Chondrocyte (in vitro differentiated cells): ENCODE data around the gene MACROH2A1. TPM values are rescaled to one million over a fixed set of nuclear protein-coding genes. Genes with fewer than 3 reads are reported as not detected.

Source experiments
- DNase-seq: peaks from one replicate; pipeline ENCODE4 v3.0.0; 2021; ENCODE audit warnings: mixed read lengths, low spot score
- H3K27ac Mint-ChIP-seq: one replicate; pipeline ENCODE4 v1.8.0; 2021; ENCODE audit warnings: mild to moderate bottlenecking, moderate library complexity, mixed read lengths; ENCODE audit not compliant: unreplicated experiment
- H3K27me3 Mint-ChIP-seq: 2 replicates; pipeline ENCODE4 v1.8.0; 2021; ENCODE audit warnings: low read depth, mixed read lengths
- H3K36me3 Mint-ChIP-seq: 2 replicates; pipeline ENCODE4 v1.8.0; 2021; ENCODE audit warnings: low read depth, mixed read lengths
- H3K4me1 Mint-ChIP-seq: 2 replicates; pipeline ENCODE4 v1.8.0; 2021; ENCODE audit warnings: low read depth, mild to moderate bottlenecking, mixed read lengths
- H3K4me3 Mint-ChIP-seq: one replicate; pipeline ENCODE4 v1.8.0; 2021; ENCODE audit warnings: mild to moderate bottlenecking, moderate library complexity, mixed read lengths; ENCODE audit not compliant: unreplicated experiment
- H3K9me3 Mint-ChIP-seq: 2 replicates; pipeline ENCODE4 v1.8.0; 2021; ENCODE audit warnings: low read depth, mixed read lengths
- CTCF ChIP-seq: fragments of 200-600 bp; sonication (generic); IDR thresholded peaks from 2 replicates; pipeline ENCODE4 v1.5.0; 2021; ENCODE audit warnings: antibody characterized with exemption, mild to moderate bottlenecking, moderate library complexity
- total RNA-seq: library from RNA; stranded (reverse); gene quantifications from 3 replicates; pipeline ENCODE4 v1.2.1, GENCODE V29; 2021

MACROH2A1 gene
- total RNA-seq, 1 donor from 2014 or later = 100 TPM

GRCh38 chr5:135446206-135446605, 47.2 kb upstream of the MACROH2A1 start:
- no peak for DNase-seq
- TF ChIP-seq CTCF = no peak
- H3K9me3 Mint-ChIP-seq = peaks cover 3% of the 10 kb centered on the region
- peaks cover 22% of the 10 kb centered on the region for H3K27me3 Mint-ChIP-seq
- H3K4me3 Mint-ChIP-seq = no peak overlapping the region
- no peak overlapping the region for H3K27ac Mint-ChIP-seq
- H3K36me3 Mint-ChIP-seq = no peaks in the 10 kb centered on the region
- peaks cover 7% of the 10 kb centered on the region for H3K4me1 Mint-ChIP-seq

GRCh38 chr5:135445306-135445985, 46.4 kb upstream of the MACROH2A1 start:
- H3K27me3 Mint-ChIP-seq = peaks cover 17% of the 10 kb centered on the region
- no peak overlapping the region for H3K4me3 Mint-ChIP-seq
- DNase-seq = no peak
- no peak overlapping the region for H3K27ac Mint-ChIP-seq
- no peak for TF ChIP-seq CTCF
- peaks cover 3% of the 10 kb centered on the region for H3K9me3 Mint-ChIP-seq
- no peaks in the 10 kb centered on the region for H3K36me3 Mint-ChIP-seq
- H3K4me1 Mint-ChIP-seq = peaks cover 7% of the 10 kb centered on the region

GRCh38 chr5:135444881-135445280, 45.9 kb upstream of the MACROH2A1 start:
- Mint-ChIP-seq H3K27ac (no peak overlapping the region), H3K4me1 (peaks cover 7% of the 10 kb centered on the region), H3K4me3 (no peak overlapping the region), H3K9me3 (peaks cover 3% of the 10 kb centered on the region), H3K27me3 (peaks cover 13% of the 10 kb centered on the region), H3K36me3 (no peaks in the 10 kb centered on the region)
- DNase-seq = no peak
- TF ChIP-seq CTCF = no peak

- peaks cover 9% of the 10 kb centered on the region for H3K27me3 Mint-ChIP-seq
- no peak for TF ChIP-seq CTCF
- no peaks in the 10 kb centered on the region for H3K36me3 Mint-ChIP-seq
- peak overlapping the region; percentile 39 for H3K27ac Mint-ChIP-seq
- no peak for DNase-seq
- peaks cover 3% of the 10 kb centered on the region for H3K9me3 Mint-ChIP-seq
- peaks cover 7% of the 10 kb centered on the region for H3K4me1 Mint-ChIP-seq
- no peak overlapping the region for H3K4me3 Mint-ChIP-seq
Measured at GRCh38 chr5:135444360-135444759, 45.3 kb upstream of the MACROH2A1 start.

DNA sequence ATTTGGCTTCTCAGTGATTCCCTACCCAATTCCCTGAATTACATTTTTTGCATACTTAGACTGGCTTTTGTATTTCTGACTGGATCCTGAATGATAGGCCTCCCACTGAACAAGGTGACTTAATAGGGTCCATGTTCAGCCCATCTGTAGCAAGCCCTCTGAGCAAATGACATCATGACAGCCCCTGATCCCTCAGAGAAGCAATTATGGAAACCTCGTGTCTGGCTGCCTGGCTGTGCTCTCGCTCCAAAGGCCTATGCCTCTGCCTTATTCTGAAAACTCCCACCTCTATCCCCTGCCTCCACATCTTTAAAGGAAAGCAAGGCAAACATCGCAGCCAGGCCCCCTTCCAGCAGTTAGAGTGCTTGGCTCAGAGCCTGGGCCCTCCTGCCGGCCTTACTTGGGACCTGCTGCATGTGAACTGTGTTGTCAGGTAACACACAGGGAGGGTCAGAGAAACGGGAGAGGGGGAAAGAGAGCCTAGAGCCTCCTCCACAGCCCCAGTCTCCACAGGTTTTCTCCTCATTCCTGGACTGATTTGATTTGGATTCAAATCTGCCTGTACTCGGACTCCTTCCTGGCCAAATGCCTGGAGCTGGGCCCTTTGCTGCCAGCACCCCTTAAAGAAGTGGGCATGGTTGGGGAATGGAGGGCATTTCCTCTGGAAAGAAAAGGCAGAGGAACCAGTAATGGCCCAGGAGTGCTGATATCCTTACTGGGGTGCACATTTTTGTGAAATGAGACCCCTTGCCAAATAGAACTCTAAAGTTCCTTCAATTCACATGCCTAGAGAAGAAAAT, 44.3 kb upstream of the MACROH2A1 start:
- peaks cover 9% of the 10 kb centered on the region for H3K4me1 Mint-ChIP-seq
- no peaks in the 10 kb centered on the region for H3K36me3 Mint-ChIP-seq
- H3K27me3 Mint-ChIP-seq = peaks cover 5% of the 10 kb centered on the region
- no peak overlapping the region for H3K4me3 Mint-ChIP-seq
- no peak for TF ChIP-seq CTCF
- no peak overlapping the region for H3K27ac Mint-ChIP-seq
- peaks cover 3% of the 10 kb centered on the region for H3K9me3 Mint-ChIP-seq
- no peak for DNase-seq
